Peyer's patch (tissue), 4 donors: ENCODE measurements around the gene NCK2. TPM values are rescaled to one million over a fixed set of nuclear protein-coding genes. Genes with fewer than 3 reads are reported as not detected.

ENCODE experiments used
- DNase-seq, 3 donors: peaks; one replicate each; pipeline ENCODE4 v3.0.0-alpha.2; 2017 to 2019
- H3K27ac ChIP-seq, 4 donors: fragments of 200-600 bp; sonication (generic); one replicate each; pipeline ENCODE4 v1.5.1; 2016 to 2019
- H3K27me3 ChIP-seq, 2 donors: fragments of 200-600 bp; sonication (generic); one replicate each; pipeline ENCODE4 v1.5.1; 2019
- H3K36me3 ChIP-seq, 3 donors: fragments of 200-600 bp; sonication (generic); one replicate each; pipeline ENCODE4 v1.5.1; 2016 to 2019
- H3K4me1 ChIP-seq, 4 donors: fragments of 200-600 bp; sonication (generic); one replicate each; pipeline ENCODE4 v1.5.1; 2016 to 2019
- H3K4me3 ChIP-seq, 4 donors: fragments of 200-600 bp; sonication (generic); 1 replicate in 3 of 4; 2 replicates in 1 of 4; pipeline ENCODE4 v1.5.1; 2016 to 2019; ENCODE audit warnings: mild to moderate bottlenecking in 1 of 4
- H3K9me3 ChIP-seq, 4 donors: fragments of 200-600 bp; sonication (generic); one replicate each; pipeline ENCODE4 v1.5.1; 2016 to 2019; ENCODE audit warnings: mild to moderate bottlenecking in 1 of 4
- POLR2A ChIP-seq, 2 donors: fragments of 450-650 bp; IDR thresholded peaks; one replicate each; pipeline ENCODE4 v1.5.1; 2017; ENCODE audit warnings: antibody characterized with exemption in 2 of 2, mild to moderate bottlenecking in 2 of 2, moderate library complexity in 2 of 2
- total RNA-seq, 4 donors: library from RNA; depleted of rRNA; stranded (reverse); fragments of >200 nt; gene quantifications; one replicate each; pipeline ENCODE4 v1.1.0, GENCODE V29; 2016
- TF ChIP-seq, protein P1 (sequence below), 6 experiments: fragments of 450-650 bp in 4 of 6; fragments of 200-600 bp in 2 of 6; sonication (generic) in 1 of 6; IDR thresholded peaks; one replicate each; pipeline ENCODE4 v1.5.1; 2017 to 2019; ENCODE audit warnings: antibody characterized with exemption in 6 of 6, mild to moderate bottlenecking in 3 of 6, moderate library complexity in 1 of 6

Gene NCK2
- total RNA-seq, 4 donors from 2014 or later = 58.6 to 94.5 (median 85.8) TPM

DNA sequence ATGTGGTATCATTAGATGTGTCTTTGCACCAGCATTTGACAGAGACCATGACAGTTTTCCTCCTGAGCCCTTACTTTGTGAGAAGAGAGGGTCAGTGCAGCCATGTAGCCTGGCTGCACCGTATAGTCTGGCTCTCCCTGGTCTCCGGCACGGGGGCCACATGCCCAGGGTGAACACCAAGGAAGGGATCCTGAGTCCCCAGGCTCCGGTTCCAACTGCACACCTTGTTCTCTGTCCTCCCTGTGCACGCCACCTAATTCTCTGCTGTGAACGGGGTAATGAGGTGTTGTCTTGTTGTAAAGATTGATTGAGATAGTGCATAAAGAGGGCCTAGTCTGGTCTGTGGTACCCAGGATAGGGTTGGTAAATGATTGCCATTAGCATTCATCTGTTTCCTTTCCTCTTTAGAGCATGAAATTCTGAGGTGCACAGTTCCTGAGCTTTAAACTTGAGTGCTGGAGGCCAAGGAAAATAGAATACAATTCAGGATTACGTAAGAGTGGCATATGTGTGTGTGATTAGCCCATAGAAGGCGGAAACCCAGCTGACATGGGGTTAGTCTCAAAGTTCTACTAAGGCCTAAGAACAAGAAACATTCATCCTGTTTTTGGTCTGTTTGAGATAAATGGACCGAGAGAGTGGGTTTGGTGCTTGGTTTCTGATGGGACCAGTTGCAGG is 55.5 kb downstream of the NCK2 start:
- H3K27ac ChIP-seq = peak overlapping the region; percentile 21 to 86 (median 52)
- no peaks in the 10 kb centered on the region for H3K36me3 ChIP-seq
- H3K9me3 ChIP-seq = no peaks in the 10 kb centered on the region
- DNase-seq = peak in 1 of 3 donors; percentile 66
- no peaks in the 10 kb centered on the region for H3K27me3 ChIP-seq
- peaks cover 6 to 98% (median 42%) of the 10 kb centered on the region in 4 donors for H3K4me1 ChIP-seq
- no peak overlapping the region for H3K4me3 ChIP-seq
- TF ChIP-seq, protein P1, sequence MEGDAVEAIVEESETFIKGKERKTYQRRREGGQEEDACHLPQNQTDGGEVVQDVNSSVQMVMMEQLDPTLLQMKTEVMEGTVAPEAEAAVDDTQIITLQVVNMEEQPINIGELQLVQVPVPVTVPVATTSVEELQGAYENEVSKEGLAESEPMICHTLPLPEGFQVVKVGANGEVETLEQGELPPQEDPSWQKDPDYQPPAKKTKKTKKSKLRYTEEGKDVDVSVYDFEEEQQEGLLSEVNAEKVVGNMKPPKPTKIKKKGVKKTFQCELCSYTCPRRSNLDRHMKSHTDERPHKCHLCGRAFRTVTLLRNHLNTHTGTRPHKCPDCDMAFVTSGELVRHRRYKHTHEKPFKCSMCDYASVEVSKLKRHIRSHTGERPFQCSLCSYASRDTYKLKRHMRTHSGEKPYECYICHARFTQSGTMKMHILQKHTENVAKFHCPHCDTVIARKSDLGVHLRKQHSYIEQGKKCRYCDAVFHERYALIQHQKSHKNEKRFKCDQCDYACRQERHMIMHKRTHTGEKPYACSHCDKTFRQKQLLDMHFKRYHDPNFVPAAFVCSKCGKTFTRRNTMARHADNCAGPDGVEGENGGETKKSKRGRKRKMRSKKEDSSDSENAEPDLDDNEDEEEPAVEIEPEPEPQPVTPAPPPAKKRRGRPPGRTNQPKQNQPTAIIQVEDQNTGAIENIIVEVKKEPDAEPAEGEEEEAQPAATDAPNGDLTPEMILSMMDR (IDR thresholded peaks at IDR 0.05) = no peak

DNA sequence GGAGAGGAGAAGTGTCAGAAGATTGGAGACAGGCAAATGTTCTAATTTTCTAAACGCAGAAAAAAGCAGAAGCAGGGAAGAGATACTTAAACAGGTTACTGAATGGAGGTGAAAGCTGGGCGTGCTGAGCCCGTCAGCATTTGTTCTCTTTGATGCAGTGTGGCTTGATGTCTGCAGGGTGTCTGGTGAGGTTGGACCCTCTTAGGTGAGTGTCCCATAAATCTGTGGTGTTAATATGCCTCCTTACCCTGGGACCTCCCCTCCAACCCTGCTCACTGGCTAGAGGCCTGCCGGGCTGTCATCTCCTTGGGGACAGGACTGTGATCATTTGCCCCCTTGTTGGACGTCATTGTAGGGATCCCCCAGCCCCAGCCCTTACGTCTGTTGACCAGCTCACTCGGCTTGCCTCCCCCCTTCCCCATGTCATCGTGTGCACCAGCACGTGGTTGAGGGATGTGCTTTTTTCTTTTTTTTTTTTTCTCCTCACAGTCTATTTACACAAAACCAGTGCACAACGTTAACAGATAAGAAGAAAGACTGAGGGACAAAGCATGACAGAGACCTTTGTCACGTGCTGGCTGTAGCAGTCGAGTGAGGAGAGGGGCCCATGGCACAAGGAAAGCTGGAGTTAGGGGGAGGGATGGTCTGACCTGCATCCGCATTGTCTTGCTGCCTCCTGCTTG is 56.4 kb downstream of the NCK2 start:
- peaks cover 0 to 89% (median 36%) of the 10 kb centered on the region in 4 donors for H3K4me1 ChIP-seq
- TF ChIP-seq POLR2A (IDR thresholded peaks at IDR 0.05) = no peak
- TF ChIP-seq, protein P1 (IDR thresholded peaks at IDR 0.05) = no peak

DNA sequence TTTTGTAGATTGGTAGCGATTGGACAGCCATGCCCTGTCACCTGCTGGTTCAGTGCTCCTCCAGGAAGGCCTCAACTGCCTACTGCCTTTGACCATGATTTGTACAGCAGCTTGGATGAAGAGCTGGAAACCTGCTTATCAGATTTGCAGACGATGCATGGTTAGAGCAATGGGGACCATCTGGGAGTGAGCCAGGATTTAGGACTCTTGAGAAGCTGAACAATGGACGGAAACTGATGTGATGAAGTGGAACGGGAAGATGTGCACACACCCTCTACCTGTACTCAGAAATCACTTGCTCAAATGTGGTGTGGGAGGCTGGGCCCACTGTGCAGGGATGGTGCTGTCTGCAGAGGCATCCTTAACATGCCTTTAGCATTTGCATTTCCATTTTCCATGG is 57.2 kb downstream of the NCK2 start:
- no peak for TF ChIP-seq POLR2A (IDR thresholded peaks at IDR 0.05)
- TF ChIP-seq, protein P1 (IDR thresholded peaks at IDR 0.05) = no peak
- H3K27ac ChIP-seq = peak overlapping the region in 2 of 4 donors; percentile 7 to 86
- H3K9me3 ChIP-seq = no peaks in the 10 kb centered on the region
- peaks cover 0 to 80% (median 31%) of the 10 kb centered on the region in 4 donors for H3K4me1 ChIP-seq
- DNase-seq = no peak
- no peaks in the 10 kb centered on the region for H3K27me3 ChIP-seq
- H3K4me3 ChIP-seq = no peak overlapping the region
- H3K36me3 ChIP-seq = no peaks in the 10 kb centered on the region

More for the DNA sequence above, 56.4 kb downstream of the NCK2 start:
- peak in 2 of 3 donors; percentile 30 to 47 for DNase-seq
- Histone ChIP-seq H3K4me3 (no peak overlapping the region), H3K9me3 (no peaks in the 10 kb centered on the region), H3K27ac (peak overlapping the region; percentile 21 to 86 (median 52)), H3K36me3 (no peaks in the 10 kb centered on the region), H3K27me3 (no peaks in the 10 kb centered on the region)

GRCh38 chr2:105802587-105802986 is 57.9 kb downstream of the NCK2 start:
- peak in 2 of 3 donors; percentile 69 to 70 for DNase-seq
- Histone ChIP-seq H3K9me3 (no peaks in the 10 kb centered on the region), H3K27ac (peak overlapping the region; percentile 6 to 86 (median 36)), H3K4me1 (peaks cover 0 to 74% (median 28%) of the 10 kb centered on the region in 4 donors), H3K4me3 (no peak overlapping the region), H3K27me3 (no peaks in the 10 kb centered on the region), H3K36me3 (no peaks in the 10 kb centered on the region)
- TF ChIP-seq POLR2A (IDR thresholded peaks at IDR 0.05) = no peak
- TF ChIP-seq, protein P1 (IDR thresholded peaks at IDR 0.05) = no peak

- no peak for DNase-seq
- H3K36me3 ChIP-seq = no peaks in the 10 kb centered on the region
- H3K27me3 ChIP-seq = no peaks in the 10 kb centered on the region
- no peaks in the 10 kb centered on the region for H3K9me3 ChIP-seq
- TF ChIP-seq POLR2A (IDR thresholded peaks at IDR 0.05) = no peak
- TF ChIP-seq, protein P1 (IDR thresholded peaks at IDR 0.05) = no peak
- peaks cover 0 to 71% (median 27%) of the 10 kb centered on the region in 4 donors for H3K4me1 ChIP-seq
- H3K27ac ChIP-seq = peak overlapping the region in 2 of 4 donors; percentile 55 to 86
- no peak overlapping the region for H3K4me3 ChIP-seq
Observed at GRCh38 chr2:105803337-105803736, 58.6 kb downstream of the NCK2 start.
